Esophagus squamous epithelium (tissue), 5 donors: ENCODE results near the gene IWS1. TPM values are rescaled to one million over a fixed set of nuclear protein-coding genes. Genes with fewer than 3 reads are reported as not detected.
"Not testable (repeated sequence)": the region's sequence is repeated elsewhere in the genome, so short reads cannot be mapped to it uniquely, and the experiment has no call there.

Source experiments
- DNase-seq: peaks from one replicate; lab custom pipeline; 2025; lab: John Stamatoyannopoulos, UW
- H3K27ac ChIP-seq, 4 donors: fragments of 200-600 bp; sonication (generic); one replicate each; pipeline ENCODE4 v1.5.1; 2016 to 2019; ENCODE audit warnings: mild to moderate bottlenecking in 1 of 4
- H3K27me3 ChIP-seq, 4 donors: fragments of 200-600 bp; sonication (generic); 1 replicate in 3 of 4; 2 replicates in 1 of 4; pipeline versions ENCODE4 v1.5.1 to v1.6.0; 2017 to 2021; ENCODE audit warnings: antibody characterized with exemption in 1 of 4
- H3K36me3 ChIP-seq, 3 donors: fragments of 200-600 bp; sonication (generic); one replicate each; pipeline ENCODE4 v1.5.1; 2016 to 2019
- H3K4me1 ChIP-seq, 3 donors: fragments of 200-600 bp; sonication (generic); one replicate each; pipeline ENCODE4 v1.5.1; 2017 to 2019
- H3K4me3 ChIP-seq, 4 donors: fragments of 200-600 bp; sonication (generic); 1 replicate in 3 of 4; 2 replicates in 1 of 4; pipeline ENCODE4 v1.5.1; 2016 to 2019; ENCODE audit warnings: mild to moderate bottlenecking in 2 of 4, moderate library complexity in 1 of 4
- H3K9me3 ChIP-seq, 3 donors: fragments of 200-600 bp; sonication (generic); one replicate each; pipeline ENCODE4 v1.5.1; 2016 to 2019
- CTCF ChIP-seq, 6 experiments: fragments of 450-650 bp in 4 of 6; fragments of 200-600 bp in 2 of 6; sonication (generic) in 2 of 6; IDR thresholded peaks; one replicate each; pipeline ENCODE4 v1.5.1; 2016 to 2019; ENCODE audit warnings: antibody characterized with exemption in 6 of 6, mild to moderate bottlenecking in 4 of 6, moderate library complexity in 4 of 6
- POLR2A ChIP-seq, 4 donors: fragments of 450-650 bp; IDR thresholded peaks; one replicate each; pipeline ENCODE4 v1.6.1; 2017; ENCODE audit warnings: antibody characterized with exemption in 4 of 4, mild to moderate bottlenecking in 4 of 4, moderate library complexity in 3 of 4
- WGBS, 2 donors: methylation state at CpG; one replicate each; pipeline ENCODE4 v1.1.5; 2018; 5-methylcytosine and 5-hydroxymethylcytosine counted together
- intact Hi-C: fragments of 100-400 bp; cut with DNase I; formaldehyde crosslinking; loops from one replicate; pipeline ENCODE4 v1.15.0; 2022
- total RNA-seq, 4 donors: library from RNA; depleted of rRNA; stranded (reverse); fragments of >200 nt; gene quantifications; one replicate each; pipeline ENCODE4 v1.1.0, GENCODE V29; 2016
- donor health status: DM: yes; HTN: yes; CAD: no.

Gene IWS1
- total RNA-seq, 4 donors from 2014 or later = 22.0 to 34.1 (median 28.9) TPM

GRCh38 chr2:127528487-127528886, 2.2 kb upstream of the IWS1 start:
- H3K27ac ChIP-seq = no peak overlapping the region
- DNase-seq = no peak
- peaks cover 0 to 3% (median 0%) of the 10 kb centered on the region in 3 donors for H3K36me3 ChIP-seq
- peaks cover 0 to 9% (median 0%) of the 10 kb centered on the region in 4 donors for H3K27me3 ChIP-seq
- H3K9me3 ChIP-seq = no peaks in the 10 kb centered on the region
- no peak for TF ChIP-seq POLR2A (IDR thresholded peaks at IDR 0.05)
- no peak for TF ChIP-seq CTCF (IDR thresholded peaks at IDR 0.05)
- WGBS, 2 donors = 75 to 100% methylated on average over 1 to 2 of the region's 4 CpGs
- intact Hi-C loops = no loop called here
- peaks cover 0 to 28% (median 18%) of the 10 kb centered on the region in 3 donors for H3K4me1 ChIP-seq
- H3K4me3 ChIP-seq = no peak overlapping the region

GRCh38 chr2:127527001-127527804, 914 bp upstream of the IWS1 start:
- no peak for DNase-seq
- Histone ChIP-seq H3K27me3 (peaks cover 0 to 1% (median 0%) of the 10 kb centered on the region in 4 donors), H3K4me3 (peak overlapping the region; percentile 87 to 98 (median 96)), H3K9me3 (no peaks in the 10 kb centered on the region), H3K27ac (peak overlapping the region; percentile 94 to 99 (median 98)), H3K4me1 (peaks cover 0 to 30% (median 18%) of the 10 kb centered on the region in 3 donors), H3K36me3 (peaks cover 0 to 16% (median 0%) of the 10 kb centered on the region in 3 donors)
- 21 to 24% methylated on average over 13 of the region's 13 CpGs for WGBS, 2 donors
- intact Hi-C loops = no loop called here
- TF ChIP-seq POLR2A (IDR thresholded peaks at IDR 0.05) = no peak
- TF ChIP-seq CTCF (IDR thresholded peaks at IDR 0.05) = peak in 2 of 6 experiments; percentile 10

- Histone ChIP-seq H3K9me3 (no peaks in the 10 kb centered on the region), H3K27ac (peak overlapping the region; percentile 94 to 99 (median 98)), H3K4me3 (peak overlapping the region; percentile 87 to 98 (median 96)), H3K27me3 (no peaks in the 10 kb centered on the region), H3K4me1 (peaks cover 0 to 30% (median 18%) of the 10 kb centered on the region in 3 donors), H3K36me3 (peaks cover 0 to 31% (median 0%) of the 10 kb centered on the region in 3 donors)
- no peak for TF ChIP-seq CTCF (IDR thresholded peaks at IDR 0.05)
- no peak for DNase-seq
- intact Hi-C loops = no loop called here
- 0 to 1% methylated on average over 14 to 17 of the region's 19 CpGs for WGBS, 2 donors
Measured at GRCh38 chr2:127525691-127526131, 578 bp downstream of the IWS1 start.

- Histone ChIP-seq H3K4me1 (peaks cover 0 to 30% (median 18%) of the 10 kb centered on the region in 3 donors), H3K36me3 (peaks cover 0 to 45% (median 0%) of the 10 kb centered on the region in 3 donors), H3K27ac (peak overlapping the region in 1 of 4 donors; percentile 98), H3K4me3 (peak overlapping the region in 1 of 4 donors; percentile 98)
- DNase-seq, intact Hi-C loops, H3K27me3 ChIP-seq, H3K9me3 ChIP-seq: not testable (repeated sequence)
- WGBS, 2 donors = 91% methylated on average over 7 of the region's 7 CpGs
Measured at GRCh38 chr2:127524198-127524834, 2.0 kb downstream of the IWS1 start.

GRCh38 chr2:127523269-127523939, 2.9 kb downstream of the IWS1 start:
- H3K4me1 ChIP-seq = peaks cover 0 to 30% (median 18%) of the 10 kb centered on the region in 3 donors
- intact Hi-C loops = no loop called here
- H3K36me3 ChIP-seq = peaks cover 0 to 54% (median 0%) of the 10 kb centered on the region in 3 donors
- H3K9me3 ChIP-seq = no peaks in the 10 kb centered on the region
- TF ChIP-seq POLR2A (IDR thresholded peaks at IDR 0.05) = no peak
- TF ChIP-seq CTCF (IDR thresholded peaks at IDR 0.05) = no peak
- no peaks in the 10 kb centered on the region for H3K27me3 ChIP-seq
- DNase-seq = no peak
- H3K27ac ChIP-seq = no peak overlapping the region
- WGBS, 2 donors = 77 to 84% methylated on average over 7 to 8 of the region's 8 CpGs
- no peak overlapping the region for H3K4me3 ChIP-seq
